ENCODE measurements around the gene TANC1. TPM values are rescaled to one million over a fixed set of nuclear protein-coding genes. Genes with fewer than 3 reads are reported as not detected.

Gene TANC1
- total RNA-seq, 2 donors from 2014 or later, result 51.8 to 58.9 TPM

DNA sequence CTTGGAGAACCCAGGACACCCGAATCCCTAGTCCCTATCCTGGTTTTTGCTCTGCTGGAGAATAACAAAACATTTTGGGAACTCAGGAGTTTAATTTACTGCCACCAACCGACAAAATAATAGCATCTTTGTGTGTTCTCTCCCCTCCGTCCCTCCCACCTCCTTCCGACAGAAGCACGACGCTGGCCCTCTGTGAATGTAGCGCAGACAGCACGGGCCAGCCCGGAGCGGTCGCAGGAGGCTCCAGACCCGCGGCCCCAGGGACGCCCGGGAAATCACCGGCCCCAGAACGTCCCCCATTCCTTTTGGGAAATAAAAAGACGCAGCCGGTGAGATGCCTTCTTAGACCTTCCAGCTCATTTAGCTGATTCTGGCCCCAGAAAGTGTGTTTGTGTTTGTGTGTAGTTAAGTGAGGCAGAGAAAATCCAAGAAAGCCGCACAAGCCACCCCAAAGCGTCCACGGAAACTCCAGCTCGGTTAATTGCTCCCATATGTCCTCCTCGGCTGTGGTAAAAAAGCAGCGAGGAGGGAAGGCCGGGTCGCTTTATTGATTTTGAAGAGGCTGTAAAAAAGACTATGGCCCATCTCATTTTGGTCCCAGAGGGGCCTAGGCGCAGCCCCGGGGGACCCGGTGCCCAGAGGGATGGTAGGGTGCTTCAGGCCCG is 577 bp upstream of the TANC1 start:
- Histone ChIP-seq H3K4me1 (peaks cover 0 to 46% of the 10 kb centered on the region in 2 donors), H3K27ac (peak overlapping the region; percentile 93 to 96), H3K4me3 (peak overlapping the region; percentile 74), H3K36me3 (no peaks in the 10 kb centered on the region), H3K27me3 (no peaks in the 10 kb centered on the region), H3K9me3 (no peaks in the 10 kb centered on the region)
- TF ChIP-seq, protein P1, sequence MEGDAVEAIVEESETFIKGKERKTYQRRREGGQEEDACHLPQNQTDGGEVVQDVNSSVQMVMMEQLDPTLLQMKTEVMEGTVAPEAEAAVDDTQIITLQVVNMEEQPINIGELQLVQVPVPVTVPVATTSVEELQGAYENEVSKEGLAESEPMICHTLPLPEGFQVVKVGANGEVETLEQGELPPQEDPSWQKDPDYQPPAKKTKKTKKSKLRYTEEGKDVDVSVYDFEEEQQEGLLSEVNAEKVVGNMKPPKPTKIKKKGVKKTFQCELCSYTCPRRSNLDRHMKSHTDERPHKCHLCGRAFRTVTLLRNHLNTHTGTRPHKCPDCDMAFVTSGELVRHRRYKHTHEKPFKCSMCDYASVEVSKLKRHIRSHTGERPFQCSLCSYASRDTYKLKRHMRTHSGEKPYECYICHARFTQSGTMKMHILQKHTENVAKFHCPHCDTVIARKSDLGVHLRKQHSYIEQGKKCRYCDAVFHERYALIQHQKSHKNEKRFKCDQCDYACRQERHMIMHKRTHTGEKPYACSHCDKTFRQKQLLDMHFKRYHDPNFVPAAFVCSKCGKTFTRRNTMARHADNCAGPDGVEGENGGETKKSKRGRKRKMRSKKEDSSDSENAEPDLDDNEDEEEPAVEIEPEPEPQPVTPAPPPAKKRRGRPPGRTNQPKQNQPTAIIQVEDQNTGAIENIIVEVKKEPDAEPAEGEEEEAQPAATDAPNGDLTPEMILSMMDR (IDR thresholded peaks at IDR 0.05), result peak in 1 of 2 donors; percentile 24
- DNase-seq (ENCODE audit: low spot score), result no peak

DNA sequence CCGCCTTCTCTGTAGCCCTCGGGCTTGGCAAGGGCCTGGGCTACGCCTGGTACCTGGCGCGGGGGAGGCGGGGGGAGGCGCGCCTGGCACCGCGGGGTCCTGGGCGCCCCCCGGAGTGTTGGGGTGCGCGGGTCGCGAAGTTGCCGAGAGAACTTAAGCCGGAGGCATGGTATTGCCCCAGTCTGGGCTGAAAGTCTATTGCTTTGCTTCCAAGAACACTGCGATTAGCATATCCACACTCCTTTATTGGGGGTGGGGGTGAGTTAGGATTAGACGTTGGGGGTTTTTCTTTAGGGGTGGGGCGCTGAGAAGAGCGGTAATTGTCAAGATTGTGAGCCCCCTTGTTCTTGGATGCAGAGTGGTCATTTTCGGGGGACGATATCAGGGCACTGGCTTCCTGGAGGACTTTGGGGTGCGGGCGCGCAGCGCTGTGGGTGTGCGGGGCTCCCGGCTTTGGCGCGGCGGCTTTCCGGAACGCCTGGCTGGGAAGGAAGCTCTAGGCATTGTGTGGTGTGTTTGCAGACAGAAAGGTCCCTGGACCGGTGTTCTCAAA is 798 bp downstream of the TANC1 start:
- Histone ChIP-seq H3K4me3 (peak overlapping the region; percentile 74), H3K4me1 (peaks cover 0 to 53% of the 10 kb centered on the region in 2 donors), H3K27me3 (no peaks in the 10 kb centered on the region), H3K9me3 (no peaks in the 10 kb centered on the region), H3K27ac (peak overlapping the region; percentile 93 to 96), H3K36me3 (no peaks in the 10 kb centered on the region)
- TF ChIP-seq, protein P1 (IDR thresholded peaks at IDR 0.05), result no peak
- no peak for DNase-seq (ENCODE audit: low spot score)

DNA sequence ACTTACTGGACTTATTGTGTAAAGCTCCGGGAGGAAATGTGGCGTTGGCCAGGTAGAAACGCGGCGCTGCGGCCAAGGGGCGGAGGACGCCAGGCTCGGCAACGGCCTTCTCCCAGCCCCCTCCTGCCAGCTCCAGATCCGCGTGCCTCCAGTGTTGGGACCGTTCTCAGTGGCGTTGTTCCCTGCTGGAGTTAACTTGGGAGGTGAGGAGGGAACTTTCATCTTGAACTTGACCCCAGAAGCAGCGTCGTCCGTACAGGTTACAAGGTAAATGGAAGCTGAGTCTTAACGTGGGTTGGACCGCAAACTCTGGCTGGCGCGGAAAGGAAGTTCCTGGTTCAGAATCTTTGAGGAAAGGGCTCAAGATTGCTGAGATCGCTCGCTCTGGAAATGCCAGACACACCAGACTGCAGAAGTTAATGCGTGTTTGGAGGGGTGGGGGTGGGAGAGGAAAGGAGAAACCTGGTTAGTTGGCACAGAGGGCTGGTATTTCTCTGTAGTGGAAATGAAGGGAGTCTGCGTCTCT is 1.3 kb downstream of the TANC1 start:
- Histone ChIP-seq H3K36me3 (no peaks in the 10 kb centered on the region), H3K4me1 (peaks cover 0 to 53% of the 10 kb centered on the region in 2 donors), H3K4me3 (peak overlapping the region; percentile 74), H3K27ac (peak overlapping the region; percentile 93 to 96), H3K27me3 (no peaks in the 10 kb centered on the region), H3K9me3 (no peaks in the 10 kb centered on the region)
- TF ChIP-seq, protein P1 (IDR thresholded peaks at IDR 0.05), result no peak
- DNase-seq (ENCODE audit: low spot score), result no peak

DNA sequence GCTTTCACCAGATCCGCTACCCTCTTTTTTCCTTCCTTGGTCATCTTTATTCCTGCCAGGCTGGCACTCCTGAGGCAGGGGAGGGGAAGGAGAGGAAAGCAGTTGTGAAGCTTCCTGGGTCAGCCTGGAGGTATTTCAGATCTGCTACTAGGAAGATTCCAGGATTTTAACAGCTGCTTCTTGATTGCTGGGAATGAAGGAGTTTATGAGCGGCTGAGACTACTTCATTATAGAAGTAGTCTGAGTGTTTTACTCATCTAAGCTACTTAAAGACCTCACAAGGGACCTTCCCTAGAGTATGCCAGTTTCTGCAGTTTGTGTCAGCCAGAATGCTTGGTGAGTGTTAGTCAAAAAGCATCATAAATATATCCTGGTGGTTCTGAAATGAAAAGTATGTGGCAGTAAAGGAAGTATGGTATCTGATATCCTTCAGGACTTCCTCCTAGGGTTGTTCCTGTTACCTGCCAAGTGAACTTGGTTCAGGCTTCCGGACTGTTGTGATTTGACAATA is 1.9 kb downstream of the TANC1 start:
- peak overlapping the region; percentile 74 for H3K4me3 ChIP-seq
- peak overlapping the region; percentile 93 to 96 for H3K27ac ChIP-seq
- TF ChIP-seq, protein P1 (IDR thresholded peaks at IDR 0.05), result no peak
- H3K36me3 ChIP-seq, result no peaks in the 10 kb centered on the region
- no peaks in the 10 kb centered on the region for H3K9me3 ChIP-seq
- peaks cover 0 to 53% of the 10 kb centered on the region in 2 donors for H3K4me1 ChIP-seq
- DNase-seq (ENCODE audit: low spot score), result no peak
- H3K27me3 ChIP-seq, result no peaks in the 10 kb centered on the region

DNA sequence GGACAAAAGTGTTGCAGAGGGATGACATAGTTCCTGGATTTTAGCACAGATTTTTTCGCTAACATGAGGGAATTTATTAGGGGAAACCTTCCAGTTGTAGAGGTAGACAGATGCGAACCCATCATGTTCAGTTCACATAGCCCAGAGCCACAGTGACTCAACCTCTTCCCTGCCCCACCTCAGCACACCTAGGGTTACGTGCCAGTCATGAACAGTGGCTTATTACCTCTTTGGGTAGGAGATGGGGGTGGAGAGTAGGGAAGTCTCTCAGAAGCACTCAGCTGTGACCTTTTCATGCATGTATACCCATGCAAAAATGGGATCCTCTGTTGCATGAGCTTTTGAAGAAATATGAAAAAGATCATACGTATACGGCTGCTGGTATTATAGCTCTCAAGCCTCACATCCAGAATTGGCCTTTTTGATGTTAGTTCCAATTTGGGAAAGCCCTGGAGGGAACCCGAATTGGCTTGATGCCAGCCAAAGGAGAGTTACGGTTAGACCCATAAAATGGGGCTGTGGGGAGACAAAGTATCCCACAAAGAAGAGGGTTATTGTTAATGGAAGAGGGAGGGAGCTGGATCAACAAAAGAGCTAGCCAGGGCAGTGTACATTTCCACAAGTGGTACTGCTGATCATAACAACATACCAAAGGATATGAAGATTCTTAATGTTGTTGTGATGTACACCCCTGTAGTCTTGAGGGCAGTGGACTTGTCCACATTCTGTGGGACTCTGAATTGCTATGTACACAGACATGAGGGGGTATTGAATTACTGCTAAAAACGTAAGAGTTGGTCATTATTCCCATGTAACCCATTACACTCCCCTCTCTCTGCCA is 4.9 kb downstream of the TANC1 start:
- TF ChIP-seq, protein P1 (IDR thresholded peaks at IDR 0.05), result no peak
- H3K4me1 ChIP-seq, result peaks cover 0 to 35% of the 10 kb centered on the region in 2 donors
- DNase-seq (ENCODE audit: low spot score), result no peak
- H3K9me3 ChIP-seq, result no peaks in the 10 kb centered on the region
- H3K4me3 ChIP-seq, result no peak overlapping the region
- H3K27me3 ChIP-seq, result no peaks in the 10 kb centered on the region
- no peak overlapping the region for H3K27ac ChIP-seq
- H3K36me3 ChIP-seq, result no peaks in the 10 kb centered on the region

Measured in right atrium auricular region (tissue), 2 donors.